ENCODE data around the gene GPR89A. TPM values are rescaled to one million over a fixed set of nuclear protein-coding genes. Genes with fewer than 3 reads are reported as not detected.
"Not testable (repeated sequence)": the region's sequence is repeated elsewhere in the genome, so short reads cannot be mapped to it uniquely, and the experiment has no call there.

Gene GPR89A
- polyA plus RNA-seq (ENCODE audit: insufficient read length) = 14.0 TPM

- peak; percentile 93 for DNase-seq
Observed at GRCh38 chr1:145607833-145608733, at the start of gene GPR89A. GPR89A (plus strand) TSS chr1:145607988; CDS start chr1:145608134, 146 bp downstream.

GRCh38 chr1:145586820-145587219, 21.0 kb upstream of the GPR89A start:
- not testable (repeated sequence) for DNase-seq

- DNase-seq = not testable (repeated sequence)
Observed at GRCh38 chr1:145590806-145591205, 17.0 kb upstream of the GPR89A start.

GRCh38 chr1:145592347-145592746, 15.4 kb upstream of the GPR89A start:
- not testable (repeated sequence) for DNase-seq

GRCh38 chr1:145595421-145595820, 12.4 kb upstream of the GPR89A start:
- not testable (repeated sequence) for DNase-seq

- not testable (repeated sequence) for DNase-seq
Observed at GRCh38 chr1:145596236-145596635, 11.6 kb upstream of the GPR89A start.

GRCh38 chr1:145599426-145599825, 8.4 kb upstream of the GPR89A start:
- DNase-seq = not testable (repeated sequence)

GRCh38 chr1:145601593-145601992, 6.2 kb upstream of the GPR89A start:
- DNase-seq = no peak

- DNase-seq = not testable (repeated sequence)
Observed at GRCh38 chr1:145606840-145607239, 948 bp upstream of the GPR89A start.

GRCh38 chr1:145607289-145607688, 499 bp upstream of the GPR89A start:
- DNase-seq = not testable (repeated sequence)

GRCh38 chr1:145610744-145611143, 3.0 kb downstream of the GPR89A start:
- not testable (repeated sequence) for DNase-seq

GRCh38 chr1:145620073-145620472, 12.3 kb downstream of the GPR89A start:
- not testable (repeated sequence) for DNase-seq

- not testable (repeated sequence) for DNase-seq
Observed at GRCh38 chr1:145622177-145622576, 14.4 kb downstream of the GPR89A start.

GRCh38 chr1:145636237-145636636, 28.4 kb downstream of the GPR89A start:
- not testable (repeated sequence) for DNase-seq

- DNase-seq = not testable (repeated sequence)
Observed at GRCh38 chr1:145641886-145642285, 34.1 kb downstream of the GPR89A start.

- not testable (repeated sequence) for DNase-seq
Observed at GRCh38 chr1:145643990-145644389, 36.2 kb downstream of the GPR89A start.

- not testable (repeated sequence) for DNase-seq
Observed at GRCh38 chr1:145656245-145656943, 48.6 kb downstream of the GPR89A start.

GRCh38 chr1:145662502-145662901, 54.7 kb downstream of the GPR89A start:
- DNase-seq = not testable (repeated sequence)

GRCh38 chr1:145665015-145665414, 57.2 kb downstream of the GPR89A start:
- DNase-seq = not testable (repeated sequence)

- DNase-seq = not testable (repeated sequence)
Observed at GRCh38 chr1:145670995-145671745, 63.4 kb downstream of the GPR89A start.

- DNase-seq = not testable (repeated sequence)
Observed at GRCh38 chr1:145673217-145673616, 65.4 kb downstream of the GPR89A start.

- not testable (repeated sequence) for DNase-seq
Observed at GRCh38 chr1:145684858-145685257, 77.1 kb downstream of the GPR89A start.
